DOHH2 (cell line): ENCODE data around the gene TCEA2.

ENCODE experiments used
- CTCF ChIP-seq: fragments of 200-600 bp; sonication (generic); IDR thresholded peaks from one replicate; pipeline ENCODE4 v1.5.1; 2014; ENCODE audit warnings: antibody characterized with exemption, mild to moderate bottlenecking, low read depth, low read length; ENCODE audit not compliant: poor library complexity, severe bottlenecking
- EZH2phosphoT487 ChIP-seq: fragments of 200-600 bp; sonication (generic); IDR thresholded peaks from 2 replicates; pipeline ENCODE4 v1.6.1; 2017; ENCODE audit warnings: borderline replicate concordance, mild to moderate bottlenecking, antibody characterized with exemption, low read length, moderate library complexity, mixed read lengths

GRCh38 chr20:64056639-64056888, 6.4 kb upstream of the TCEA2 start:
- TF ChIP-seq CTCF (no peak), EZH2phosphoT487 (no peak)
